CD4-positive, alpha-beta T cell treated with Interferon alpha-2 for 1 hour (primary cell): Measurements from ENCODE around the gene MACROD2.
"Not testable (repeated sequence)": the region's sequence is repeated elsewhere in the genome, so short reads cannot be mapped to it uniquely, and the experiment has no call there.

Experiments
- DNase-seq, 2 donors: peaks; one replicate each; pipeline ENCODE4 v3.0.0-alpha.2; 2020 to 2022

MACROD2 gene

DNA sequence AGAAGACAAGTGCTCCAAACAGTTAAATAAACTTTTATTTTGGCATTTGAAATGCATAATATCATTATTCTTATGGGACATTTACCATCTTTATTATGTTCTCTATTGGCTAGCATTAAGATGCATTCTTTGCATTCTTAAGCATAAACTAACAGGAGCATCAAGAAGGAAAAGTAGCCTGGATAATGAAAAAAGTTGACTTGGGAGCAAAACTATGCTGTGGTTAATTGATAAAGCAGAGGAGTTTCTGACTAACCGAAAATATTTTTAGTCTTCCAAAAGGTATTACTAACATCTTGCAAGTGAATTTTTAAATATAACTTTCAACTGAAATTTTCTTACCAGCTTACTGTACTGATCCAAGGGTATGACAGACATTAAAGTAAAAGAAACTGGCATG lies 201.8 kb downstream of the MACROD2 start:
- DNase-seq = no peak

DNA sequence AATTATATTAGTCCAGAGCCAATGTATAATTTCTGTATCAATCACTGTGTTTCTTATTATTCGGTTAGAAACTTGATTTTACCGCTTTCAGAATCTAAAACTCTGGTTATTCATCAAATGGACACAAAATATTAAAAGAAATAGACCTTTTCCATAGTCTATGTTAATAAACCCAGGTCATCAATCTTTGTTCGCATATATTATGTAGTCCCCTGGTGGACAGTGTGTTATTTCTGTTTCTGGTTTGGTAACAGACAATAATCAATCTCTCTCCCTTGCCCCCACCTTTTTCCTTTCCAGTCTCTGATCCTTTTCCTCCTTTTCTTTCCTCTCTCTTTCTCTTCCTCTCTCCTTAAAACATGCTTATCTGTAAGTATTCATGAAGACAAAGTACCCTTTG lies 203.1 kb downstream of the MACROD2 start:
- DNase-seq = no peak

DNA sequence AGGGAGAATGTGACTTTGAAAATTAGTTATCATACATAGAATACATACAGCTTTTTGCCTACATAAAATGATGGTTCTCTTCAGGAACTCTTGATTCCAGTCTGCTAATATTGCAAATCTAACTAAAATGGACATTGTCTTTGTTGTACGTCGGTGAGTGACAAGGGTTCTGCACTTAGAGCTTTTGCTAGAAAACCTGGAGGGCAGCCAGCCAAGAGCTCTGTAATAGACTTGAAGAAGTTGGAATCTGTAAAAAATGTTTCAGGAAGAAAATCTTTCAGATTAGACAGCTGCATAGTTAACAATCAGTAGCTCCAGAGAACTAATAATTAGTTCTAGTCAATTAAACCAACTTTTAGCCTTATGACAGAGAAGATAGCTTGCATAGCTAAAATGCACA lies 203.8 kb downstream of the MACROD2 start:
- DNase-seq = no peak

DNA sequence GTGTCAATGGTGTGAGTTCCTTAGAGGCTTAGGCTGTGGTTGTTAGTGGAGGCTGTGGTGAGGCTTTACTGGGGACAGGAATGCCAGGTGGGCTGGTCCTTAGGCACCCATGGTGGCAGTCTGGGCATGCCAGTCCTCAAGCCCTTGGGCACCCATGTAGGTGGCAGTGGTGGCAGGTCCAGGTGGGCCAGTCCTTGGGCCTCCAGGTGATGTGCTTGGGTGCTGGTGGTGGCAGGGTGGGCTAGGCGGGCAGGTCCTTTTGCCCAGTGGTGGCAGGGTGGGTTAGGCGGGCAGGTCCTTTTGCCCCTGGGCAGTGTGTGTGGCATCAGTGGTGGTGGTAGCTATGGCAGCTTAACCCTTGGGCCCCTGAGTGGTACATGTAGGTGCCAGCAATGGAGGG lies 208.3 kb downstream of the MACROD2 start:
- no peak for DNase-seq

GRCh38 chr20:14207591-14207990 lies 212.3 kb downstream of the MACROD2 start:
- DNase-seq = no peak

- no peak for DNase-seq
These were observed 213.6 kb downstream of the MACROD2 start for GRCh38 chr20:14208956-14209355.

DNA sequence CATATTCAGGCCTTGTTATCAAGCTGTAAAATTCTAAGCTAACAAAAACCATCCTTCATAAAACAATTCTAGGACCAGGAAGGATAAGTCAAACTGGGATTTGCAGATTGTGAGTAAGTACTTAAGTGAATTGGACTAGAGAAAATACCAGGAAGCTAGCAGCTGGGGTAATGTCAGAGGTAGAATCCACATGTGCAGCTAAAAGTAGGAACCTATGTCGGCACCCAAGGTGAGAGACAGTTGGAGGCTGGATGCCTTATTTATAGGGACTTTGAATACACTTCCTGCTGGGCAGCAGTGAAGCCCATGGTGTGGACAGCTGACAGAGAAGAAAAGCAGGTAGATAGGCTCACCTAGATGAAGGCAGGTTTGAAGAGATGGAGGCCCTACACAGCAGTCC lies 214.8 kb downstream of the MACROD2 start:
- no peak for DNase-seq

- DNase-seq = no peak
These were observed 218.7 kb downstream of the MACROD2 start for GRCh38 chr20:14214046-14214445.

- DNase-seq = not testable (repeated sequence)
These were observed 220.6 kb downstream of the MACROD2 start for GRCh38 chr20:14215880-14216279.

DNA sequence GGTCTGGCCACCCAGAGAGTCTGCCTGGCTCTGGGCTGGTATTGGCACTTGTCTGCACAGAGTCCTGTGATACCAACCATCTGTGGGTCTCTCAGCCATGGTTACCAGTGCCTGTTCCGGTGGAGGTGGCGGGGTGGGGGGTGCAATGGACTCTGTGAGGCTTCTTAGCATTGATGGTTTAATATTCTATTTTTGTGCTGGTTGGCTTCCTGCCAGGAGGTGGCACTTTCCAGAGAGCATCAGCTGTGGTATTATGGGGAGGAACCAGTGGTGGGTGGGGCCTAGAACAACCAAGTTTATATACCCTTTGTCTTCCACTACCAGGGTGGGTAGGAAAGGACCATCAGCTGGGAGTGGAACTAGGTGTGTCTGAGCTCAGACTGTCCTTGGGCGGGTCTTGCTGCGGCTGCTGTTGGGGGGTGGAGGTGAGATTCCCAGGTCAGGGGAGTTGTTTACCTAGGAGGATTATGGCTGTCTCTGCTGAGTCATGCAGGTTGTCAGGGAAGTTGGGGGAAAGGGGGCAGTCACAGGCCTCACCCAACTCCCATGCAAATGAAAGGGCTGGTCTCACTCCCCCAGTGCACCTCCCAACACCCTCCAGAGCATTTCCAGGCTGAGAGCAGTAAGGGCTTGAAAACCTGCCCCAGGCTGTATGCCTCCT lies 224.6 kb downstream of the MACROD2 start:
- no peak for DNase-seq

- no peak for DNase-seq
These were observed 225.7 kb downstream of the MACROD2 start for GRCh38 chr20:14220986-14221385.

DNA sequence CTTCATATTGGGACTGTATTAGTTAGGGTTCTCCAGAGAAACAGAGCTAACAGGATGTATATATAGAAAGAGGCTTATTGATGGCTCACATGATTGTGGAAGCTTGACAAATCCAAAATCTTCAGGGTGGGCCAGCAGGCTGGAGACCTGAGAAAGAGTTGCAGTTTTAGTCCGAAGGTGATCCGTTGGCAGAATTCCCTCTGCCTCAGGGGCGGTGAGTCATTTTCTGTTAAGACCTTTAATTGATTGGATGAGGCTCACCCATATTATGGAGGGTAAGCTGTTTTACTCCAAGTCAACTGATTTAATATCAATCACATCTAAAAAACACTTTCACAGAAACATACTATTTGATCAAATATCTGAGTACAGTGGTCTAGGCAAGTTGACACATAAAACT lies 228.5 kb downstream of the MACROD2 start:
- DNase-seq = no peak

- not testable (repeated sequence) for DNase-seq
These were observed 231.0 kb downstream of the MACROD2 start for GRCh38 chr20:14226051-14227049.

DNA sequence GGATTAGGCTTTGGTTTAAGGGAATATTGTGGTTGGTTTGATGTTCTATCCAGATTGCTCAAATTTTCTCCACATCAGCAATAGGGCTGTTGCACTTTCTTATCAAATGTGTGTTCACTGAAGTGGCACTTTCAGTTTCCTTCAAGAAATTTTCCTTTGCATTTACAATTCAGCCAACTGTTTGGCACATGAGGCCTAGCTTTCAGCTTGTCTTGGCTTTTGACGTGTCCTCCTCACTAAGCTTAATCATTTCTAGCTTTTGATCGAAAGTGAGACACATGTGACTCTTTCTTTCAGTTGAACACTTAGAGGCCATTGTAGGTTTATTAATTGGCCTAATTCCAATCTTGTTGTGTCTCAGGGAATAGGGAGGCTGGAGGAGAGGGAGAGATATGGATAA lies 237.3 kb downstream of the MACROD2 start:
- no peak for DNase-seq

- no peak for DNase-seq
These were observed 239.5 kb downstream of the MACROD2 start for GRCh38 chr20:14234666-14235295.

- DNase-seq = no peak
These were observed 240.0 kb downstream of the MACROD2 start for GRCh38 chr20:14235355-14235754.

- no peak for DNase-seq
These were observed 250.2 kb downstream of the MACROD2 start for GRCh38 chr20:14245368-14245970.

DNA sequence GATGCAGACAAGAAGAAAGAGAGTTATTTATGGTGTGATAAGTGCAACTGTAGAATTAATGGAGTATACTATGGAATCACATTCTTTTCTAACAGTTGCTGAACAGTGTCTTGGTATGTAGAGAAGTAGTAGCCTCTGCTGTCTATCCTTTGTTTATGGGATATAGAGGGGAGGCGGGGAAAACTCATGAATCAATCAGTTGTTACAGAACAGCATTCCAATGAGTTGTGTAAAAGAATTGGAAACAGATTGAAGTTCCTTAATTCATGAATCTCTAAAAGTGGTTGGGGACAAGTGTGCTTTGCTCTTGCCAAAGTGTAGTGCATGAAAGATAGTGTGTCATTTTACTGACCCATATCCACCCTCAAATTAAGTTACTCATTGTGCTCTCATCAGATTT lies 264.4 kb downstream of the MACROD2 start:
- DNase-seq = no peak

DNA sequence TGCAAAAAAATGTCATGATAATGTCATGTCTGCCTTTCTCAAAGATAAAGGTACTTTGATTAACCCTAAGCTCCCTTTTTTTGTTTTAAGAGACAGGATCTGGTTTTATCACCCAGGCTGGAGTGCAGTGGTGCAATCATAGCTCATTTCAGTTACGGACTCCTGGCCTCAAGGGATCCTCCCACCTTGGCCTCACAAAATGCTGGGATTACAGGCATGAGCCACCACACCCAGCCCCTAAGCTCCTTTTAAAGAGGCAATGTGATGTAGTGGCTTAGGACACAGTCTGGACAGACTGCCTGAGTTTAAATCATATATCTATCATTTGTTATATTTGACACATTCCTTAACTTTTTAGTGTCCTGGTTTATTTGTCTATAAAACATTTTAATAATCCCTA lies 265.1 kb downstream of the MACROD2 start:
- no peak for DNase-seq

- DNase-seq = no peak
These were observed 269.6 kb downstream of the MACROD2 start for GRCh38 chr20:14264869-14265268.

DNA sequence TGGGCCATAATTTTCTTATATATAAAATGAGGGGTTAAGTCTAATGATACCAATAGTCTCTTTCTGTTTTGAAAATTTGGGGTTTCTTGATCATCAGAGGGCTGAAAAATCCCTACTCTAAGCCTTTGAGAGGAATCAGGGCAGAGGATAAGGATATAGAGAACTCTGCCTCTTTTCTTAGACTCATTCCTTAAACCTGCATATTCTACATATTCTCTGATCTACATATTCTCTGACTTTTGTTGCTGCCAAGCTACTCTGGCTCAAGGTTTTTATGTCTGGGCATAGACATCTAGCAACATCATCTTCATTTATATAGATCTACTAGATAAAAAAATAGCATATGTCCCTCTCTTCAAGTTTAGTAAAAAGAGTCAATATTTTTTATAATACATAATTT lies 270.9 kb downstream of the MACROD2 start:
- no peak for DNase-seq

- DNase-seq = not testable (repeated sequence)
These were observed 275.4 kb downstream of the MACROD2 start for GRCh38 chr20:14270751-14271150.

- no peak for DNase-seq
These were observed 286.8 kb downstream of the MACROD2 start for GRCh38 chr20:14282140-14282539.
